DOHH2 (cell line): ENCODE results near the gene BICDL1.
"Not testable (repeated sequence)": the region's sequence is repeated elsewhere in the genome, so short reads cannot be mapped to it uniquely, and the experiment has no call there.

Experiments used
- H3F3A ChIP-seq: fragments of 200-600 bp; sonication (generic), shearing (Covaris generic); 2 replicates; pipeline ENCODE4 v1.6.0; 2016; ENCODE audit warnings: antibody characterized with exemption, mild to moderate bottlenecking; ENCODE audit not compliant: control insufficient read depth, insufficient read depth
- H3K27ac ChIP-seq: fragments of 200-600 bp; sonication (generic); 2 replicates; pipeline ENCODE4 v1.5.1; 2014; ENCODE audit warnings: low read depth, mild to moderate bottlenecking, low read length, moderate library complexity
- H3K27me3 ChIP-seq: fragments of 200-600 bp; sonication (generic); 2 replicates; pipeline ENCODE4 v1.6.1; 2014; ENCODE audit warnings: mild to moderate bottlenecking, low read length, mixed read lengths; ENCODE audit not compliant: control insufficient read depth
- H3K36me3 ChIP-seq: fragments of 200-600 bp; sonication (generic); 2 replicates; pipeline ENCODE4 v1.6.1; 2014; ENCODE audit warnings: mild to moderate bottlenecking, low read length, moderate library complexity, mixed read lengths; ENCODE audit not compliant: control insufficient read depth
- H3K4me1 ChIP-seq: fragments of 200-600 bp; sonication (generic); 2 replicates; pipeline ENCODE4 v1.6.1; 2014; ENCODE audit warnings: mild to moderate bottlenecking, low read length, mixed read lengths; ENCODE audit not compliant: control insufficient read depth
- H3K4me2 ChIP-seq: fragments of 200-600 bp; sonication (generic); 2 replicates; pipeline ENCODE4 v1.6.0; 2014; ENCODE audit warnings: mild to moderate bottlenecking, low read length, moderate library complexity
- H3K4me3 ChIP-seq: fragments of 200-600 bp; sonication (generic); 2 replicates; pipeline ENCODE4 v1.5.1; 2014; ENCODE audit warnings: mild to moderate bottlenecking, low read length, mixed read lengths
- H3K79me2 ChIP-seq: fragments of 200-600 bp; sonication (generic); 2 replicates; pipeline ENCODE4 v1.6.1; 2014; ENCODE audit warnings: mild to moderate bottlenecking, low read length, mixed read lengths; ENCODE audit not compliant: control insufficient read depth
- H3K9me2 ChIP-seq: fragments of 200-600 bp; sonication (generic); replicated peaks from 2 replicates; pipeline ENCODE4 v1.6.1; 2014; ENCODE audit warnings: mild to moderate bottlenecking, low read length, mixed read lengths; ENCODE audit not compliant: control insufficient read depth
- H3K9me3 ChIP-seq: fragments of 200-600 bp; sonication (generic); 2 replicates; pipeline ENCODE4 v1.6.1; 2014; ENCODE audit warnings: antibody characterized with exemption, low read length, mixed read lengths; ENCODE audit not compliant: control insufficient read depth, insufficient read depth
- H4K20me1 ChIP-seq: fragments of 200-600 bp; sonication (generic); 2 replicates; pipeline ENCODE4 v1.6.0; 2014; ENCODE audit warnings: low read depth, mild to moderate bottlenecking, antibody characterized with exemption, low read length, moderate library complexity; ENCODE audit not compliant: control insufficient read depth, insufficient read depth
- CTCF ChIP-seq: fragments of 200-600 bp; sonication (generic); IDR thresholded peaks from one replicate; pipeline ENCODE4 v1.5.1; 2014; ENCODE audit warnings: antibody characterized with exemption, mild to moderate bottlenecking, low read depth, low read length; ENCODE audit not compliant: poor library complexity, severe bottlenecking
- EZH2phosphoT487 ChIP-seq: fragments of 200-600 bp; sonication (generic); IDR thresholded peaks from 2 replicates; pipeline ENCODE4 v1.6.1; 2017; ENCODE audit warnings: borderline replicate concordance, mild to moderate bottlenecking, antibody characterized with exemption, low read length, moderate library complexity, mixed read lengths

The BICDL1 gene

GRCh38 chr12:119964929-119965328 lies 24.1 kb upstream of the BICDL1 start:
- TF ChIP-seq CTCF (no peak), EZH2phosphoT487 (no peak)
- no peaks in the 10 kb centered on the region for H3F3A ChIP-seq

GRCh38 chr12:119980242-119980641 lies 8.8 kb upstream of the BICDL1 start:
- TF ChIP-seq EZH2phosphoT487, result no peak
- no peak for TF ChIP-seq CTCF
- Histone ChIP-seq H3K4me2 (no peak overlapping the region), H4K20me1 (no peaks in the 10 kb centered on the region), H3K4me1 (no peaks in the 10 kb centered on the region), H3K79me2 (no peaks in the 10 kb centered on the region), H3K36me3 (no peaks in the 10 kb centered on the region), H3F3A (no peaks in the 10 kb centered on the region), H3K9me2 (no peaks in the 10 kb centered on the region), H3K9me3 (no peaks in the 10 kb centered on the region), H3K27me3 (peaks cover 37% of the 10 kb centered on the region), H3K27ac (no peak overlapping the region), H3K4me3 (no peak overlapping the region)

More at GRCh38 chr12:119964929-119965328, 24.1 kb upstream of the BICDL1 start:
- Histone ChIP-seq H3K9me2 (no peaks in the 10 kb centered on the region), H3K4me3 (no peak overlapping the region), H3K4me2 (no peak overlapping the region), H3K9me3 (0 out of 2 replicates have a peak, but pooled peaks cover 6% of the 10 kb centered on the region), H4K20me1 (no peaks in the 10 kb centered on the region), H3K27ac (no peak overlapping the region), H3K79me2 (no peaks in the 10 kb centered on the region), H3K36me3 (no peaks in the 10 kb centered on the region), H3K4me1 (no peaks in the 10 kb centered on the region), H3K27me3 (peaks cover 3% of the 10 kb centered on the region; the same call in 1 of the 2 replicates)

- H3K4me1 ChIP-seq, H3K4me3 ChIP-seq, H4K20me1 ChIP-seq, H3K27ac ChIP-seq, H3K9me3 ChIP-seq, H3K4me2 ChIP-seq, H3F3A ChIP-seq, H3K36me3 ChIP-seq, H3K9me2 ChIP-seq, H3K79me2 ChIP-seq: not testable (repeated sequence)
- peaks cover 35% of the 10 kb centered on the region for H3K27me3 ChIP-seq
Measured at GRCh38 chr12:119980702-119981101, 8.3 kb upstream of the BICDL1 start.

GRCh38 chr12:119989361-119989730 lies 310 bp downstream of the BICDL1 start:
- peaks cover 4% of the 10 kb centered on the region; the same call in 1 of the 2 replicates for H3F3A ChIP-seq
- H3K4me1 ChIP-seq, result peaks cover 34% of the 10 kb centered on the region
- H4K20me1 ChIP-seq, result peaks cover 4% of the 10 kb centered on the region; the same call in 1 of the 2 replicates
- peak overlapping the region; percentile 62 for H3K4me2 ChIP-seq
- H3K36me3 ChIP-seq, result peaks cover 4% of the 10 kb centered on the region; the same call in 1 of the 2 replicates
- H3K27me3 ChIP-seq, result peaks cover 13% of the 10 kb centered on the region
- TF ChIP-seq EZH2phosphoT487 (no peak), CTCF (no peak)
- H3K27ac ChIP-seq, result peak overlapping the region; percentile 53
- H3K79me2 ChIP-seq, result peaks cover 18% of the 10 kb centered on the region
- peak overlapping the region; percentile 70 for H3K4me3 ChIP-seq
- no peaks in the 10 kb centered on the region for H3K9me3 ChIP-seq
- H3K9me2 ChIP-seq, result no peaks in the 10 kb centered on the region
